SH-SY5Y (cell line): Measurements from ENCODE around the gene SNTA1.

ENCODE experiments used
- GATA2 ChIP-seq: IDR thresholded peaks from 2 replicates; pipeline ENCODE4 v1.6.1; 2011; ENCODE audit warnings: mild to moderate bottlenecking, low read depth, low read length
- GATA3 ChIP-seq: IDR thresholded peaks from 2 replicates; pipeline ENCODE4 v1.6.1; 2011; ENCODE audit warnings: low read depth, mild to moderate bottlenecking, low read length, moderate library complexity

Gene SNTA1

GRCh38 chr20:33443512-33444239 is at the start of gene SNTA1:
Gene SNTA1 (minus strand): TSS chr20:33443763. CDS start chr20:33443620, 143 bp downstream.
- no peak for TF ChIP-seq GATA3
- TF ChIP-seq GATA2 = no peak

DNA sequence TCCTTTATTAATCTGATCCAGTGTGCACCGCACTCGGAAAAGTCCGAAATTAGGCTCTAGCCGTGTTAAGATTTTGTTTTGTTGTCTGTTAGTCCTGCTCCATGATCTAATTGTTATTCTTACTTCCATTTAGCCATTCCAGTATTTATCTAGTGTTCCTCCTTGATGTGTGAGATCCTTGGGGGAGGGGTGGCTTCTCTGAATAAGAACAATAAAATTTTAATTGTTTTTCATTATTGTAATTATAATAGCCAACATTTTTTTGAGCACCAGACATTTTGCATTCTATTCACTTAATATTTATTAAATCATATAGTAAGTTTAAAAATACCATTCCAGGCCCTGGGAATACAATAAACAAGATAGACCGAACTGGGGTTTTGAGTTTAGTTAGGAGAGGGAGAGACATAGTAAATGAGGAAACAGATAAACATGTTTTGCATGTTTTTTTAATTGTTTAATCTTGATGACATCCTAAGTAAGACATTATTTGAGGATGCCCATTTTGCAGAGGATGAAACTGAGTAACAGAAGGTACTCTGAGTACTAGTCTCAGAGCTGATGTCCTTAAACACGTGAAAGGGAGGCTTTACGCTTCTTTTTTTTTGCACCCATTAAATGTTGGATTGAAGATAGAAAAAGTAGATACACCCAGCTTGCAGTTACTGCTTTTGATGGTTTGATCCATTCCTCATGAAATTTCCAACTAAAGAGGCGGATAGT is 47.5 kb upstream of the SNTA1 start:
- no peak for TF ChIP-seq GATA2
- no peak for TF ChIP-seq GATA3

DNA sequence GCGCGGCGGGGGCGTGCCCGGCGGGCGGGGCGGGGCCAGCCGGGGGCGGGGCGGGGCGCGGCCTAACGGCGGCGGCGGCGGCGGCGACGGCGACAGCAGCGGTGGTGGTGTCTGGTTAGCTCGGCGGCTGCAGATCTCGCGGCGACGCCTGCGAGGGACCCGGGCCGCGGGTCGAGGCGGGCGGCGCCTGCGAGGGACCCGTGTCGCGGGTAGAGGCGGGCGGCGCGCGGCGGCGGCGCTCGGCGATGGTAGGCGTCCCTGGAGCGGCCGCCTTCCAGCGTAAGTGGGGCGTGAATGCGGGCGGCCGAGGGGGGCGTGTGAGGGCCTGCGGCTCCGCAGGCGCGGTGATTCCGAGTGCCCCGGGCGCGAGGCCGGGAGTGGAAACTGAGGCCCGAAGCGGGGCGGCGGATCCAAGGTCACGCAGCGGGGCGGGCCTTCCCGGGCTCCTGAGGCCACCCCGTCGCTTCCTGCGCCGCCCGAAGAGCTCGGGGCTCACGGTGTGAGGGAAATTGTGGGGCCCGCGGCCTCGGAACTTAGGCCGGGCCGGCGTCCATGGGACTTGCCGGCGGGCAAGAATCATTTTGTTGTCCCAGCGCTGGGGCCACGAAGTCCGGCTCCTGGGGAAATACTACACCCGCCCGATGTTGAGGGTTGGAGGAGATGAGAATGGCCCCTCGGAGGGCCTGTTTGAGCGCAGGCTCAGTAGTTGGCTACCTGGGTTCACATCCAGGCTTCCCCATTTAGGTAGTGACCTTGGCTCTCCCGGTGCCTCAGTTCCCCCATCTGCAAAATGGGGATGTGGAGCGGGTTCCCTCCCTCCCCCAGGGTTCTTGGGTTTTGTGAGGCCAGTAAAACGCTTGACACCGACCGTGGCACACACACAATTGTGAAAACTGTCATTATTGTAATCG is 46.7 kb upstream of the SNTA1 start, which contains the start of gene CBFA2T2:
Gene CBFA2T2, plus strand, starts transcription at position 74 of the 911 bp plus-strand sequence. Its CDS starts 172 bp downstream, at position 246.
- TF ChIP-seq GATA3 (no peak), GATA2 (no peak)

- TF ChIP-seq GATA2 (no peak), GATA3 (no peak)
Observed at GRCh38 chr20:33489495-33490022, 46.0 kb upstream of the SNTA1 start.

- no peak for TF ChIP-seq GATA3
- no peak for TF ChIP-seq GATA2
Observed at GRCh38 chr20:33488201-33488600, 44.6 kb upstream of the SNTA1 start.

DNA sequence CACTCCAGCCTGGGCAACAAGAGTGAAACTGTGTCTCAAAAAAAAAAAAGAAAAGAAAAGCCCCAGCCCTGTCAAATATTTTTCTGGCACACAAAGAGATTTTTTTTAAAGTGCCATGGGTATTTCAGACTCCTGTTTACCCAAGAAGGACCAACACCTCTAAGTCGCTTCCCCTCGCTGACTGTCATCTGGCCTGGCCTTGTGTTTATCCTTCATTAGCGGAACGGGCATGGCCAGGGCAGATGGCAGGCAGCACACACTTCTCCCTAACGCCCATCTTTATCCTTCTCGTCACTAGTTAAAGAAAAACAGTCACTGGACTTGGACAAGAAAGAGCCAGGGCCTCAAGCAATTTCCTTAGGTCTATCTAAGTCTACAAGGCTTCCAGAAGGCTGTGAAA is 39.0 kb upstream of the SNTA1 start:
- TF ChIP-seq GATA2 (no peak), GATA3 (no peak)

DNA sequence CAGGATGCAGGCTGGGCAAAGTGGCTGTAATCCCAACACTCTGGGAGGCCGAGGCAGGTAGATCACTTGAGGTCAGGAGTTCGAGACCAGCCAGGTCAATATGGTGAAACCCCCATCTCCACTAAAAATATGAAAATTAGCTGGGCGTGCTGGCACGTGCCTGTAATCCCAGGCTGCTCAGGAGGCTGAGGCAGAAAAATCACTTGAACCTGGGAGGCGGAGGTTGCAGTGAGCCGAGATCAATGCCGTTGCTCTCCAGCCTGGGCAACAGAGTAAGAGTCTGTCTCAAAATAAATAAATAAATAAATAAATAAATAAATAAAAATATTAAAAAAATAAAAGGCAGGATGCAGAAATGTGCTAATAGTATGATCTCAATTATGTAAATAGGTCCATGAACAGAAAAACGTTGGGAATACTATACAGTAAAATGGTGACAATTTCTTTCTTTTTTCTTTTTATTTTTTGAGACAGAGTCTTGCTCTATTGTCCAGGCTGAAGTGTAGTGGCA is 37.9 kb upstream of the SNTA1 start:
- TF ChIP-seq GATA2 (no peak), GATA3 (no peak)

GRCh38 chr20:33480048-33480447 is 36.5 kb upstream of the SNTA1 start:
- TF ChIP-seq GATA3 (no peak), GATA2 (no peak)

DNA sequence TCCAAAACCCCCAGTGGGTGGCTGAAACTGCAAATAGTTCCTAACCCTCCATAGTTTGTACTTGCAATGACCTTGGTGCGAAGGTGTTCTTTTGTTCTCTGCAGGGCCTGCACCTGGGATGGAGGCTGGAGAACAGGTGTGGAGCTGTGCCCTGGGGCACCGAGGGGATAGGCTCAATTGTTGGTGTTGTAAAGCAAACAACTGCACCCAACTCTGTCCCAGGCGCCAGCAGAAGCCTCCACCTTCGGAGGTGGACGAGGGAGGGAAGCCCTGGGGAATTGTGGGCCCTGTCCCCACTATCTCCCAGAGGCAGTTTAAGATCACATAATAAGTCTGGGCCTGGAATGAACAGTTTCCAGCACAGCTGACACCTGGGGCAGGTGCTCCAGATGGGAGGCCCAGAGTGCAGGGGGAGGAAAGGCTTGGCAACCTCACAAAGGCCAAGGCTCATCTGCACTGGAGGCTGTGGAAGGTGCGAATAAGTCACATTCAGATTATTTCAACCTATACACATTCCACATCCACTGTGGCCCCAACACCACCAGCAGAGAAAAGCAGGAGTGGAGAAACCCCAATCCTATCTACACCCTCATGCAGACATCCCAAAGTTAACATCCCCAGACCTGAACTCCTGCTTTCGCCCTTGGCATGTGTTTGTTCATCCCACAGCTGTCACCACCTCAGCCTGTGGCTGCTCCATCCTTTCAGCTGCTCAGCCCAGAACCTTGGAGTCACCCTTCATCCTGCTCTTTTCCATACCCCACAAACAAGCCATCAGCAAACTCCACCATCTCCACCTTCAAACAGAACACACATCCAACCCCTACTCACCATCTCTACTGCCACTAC is 34.0 kb upstream of the SNTA1 start:
- no peak for TF ChIP-seq GATA3
- TF ChIP-seq GATA2 = no peak

GRCh38 chr20:33475381-33476152 is 32.0 kb upstream of the SNTA1 start:
- TF ChIP-seq GATA3 = no peak
- TF ChIP-seq GATA2 = no peak

- TF ChIP-seq GATA2 (no peak), GATA3 (no peak)
Observed at GRCh38 chr20:33474963-33475362, 31.4 kb upstream of the SNTA1 start.

- TF ChIP-seq GATA3 = no peak
- no peak for TF ChIP-seq GATA2
Observed at GRCh38 chr20:33474097-33474873, 30.7 kb upstream of the SNTA1 start.
